ENCODE results near the gene FOXP1. TPM values are rescaled to one million over a fixed set of nuclear protein-coding genes. Genes with fewer than 3 reads are reported as not detected.

FOXP1 gene
- total RNA-seq, 1 donor from 2014 or later: 71.3 TPM

DNA sequence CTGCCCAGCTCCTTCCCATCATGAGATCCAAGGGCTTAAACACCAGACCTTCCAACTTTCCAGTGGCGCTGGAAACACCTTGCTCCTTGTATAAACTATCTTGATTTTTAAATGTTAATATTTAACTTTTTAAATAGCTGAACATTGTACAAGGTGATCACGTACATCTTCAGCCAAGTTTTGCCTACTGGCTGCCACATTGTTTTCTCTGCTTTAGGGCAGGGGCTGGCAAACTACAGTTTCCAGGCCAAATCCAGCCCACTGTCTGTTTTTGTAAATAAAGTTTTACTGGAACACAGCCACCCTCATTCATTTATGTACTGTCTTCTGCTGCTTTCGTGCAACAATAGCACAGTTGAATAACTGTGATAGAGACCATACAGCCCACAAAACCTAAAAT is 27.6 kb upstream of the FOXP1 start:
- Mint-ChIP-seq H3K36me3 (ENCODE audit: low read depth, unreplicated experiment) (no peaks in the 10 kb centered on the region), H3K27me3 (ENCODE audit: unreplicated experiment) (peaks cover 3% of the 10 kb centered on the region), H3K4me3 (ENCODE audit: unreplicated experiment) (no peak overlapping the region), H3K27ac (ENCODE audit: unreplicated experiment) (no peak overlapping the region), H3K4me1 (ENCODE audit: unreplicated experiment) (no peaks in the 10 kb centered on the region), H3K9me3 (ENCODE audit: unreplicated experiment) (no peaks in the 10 kb centered on the region)
- no peak for DNase-seq (ENCODE audit: low spot score)
- TF ChIP-seq, protein P1, sequence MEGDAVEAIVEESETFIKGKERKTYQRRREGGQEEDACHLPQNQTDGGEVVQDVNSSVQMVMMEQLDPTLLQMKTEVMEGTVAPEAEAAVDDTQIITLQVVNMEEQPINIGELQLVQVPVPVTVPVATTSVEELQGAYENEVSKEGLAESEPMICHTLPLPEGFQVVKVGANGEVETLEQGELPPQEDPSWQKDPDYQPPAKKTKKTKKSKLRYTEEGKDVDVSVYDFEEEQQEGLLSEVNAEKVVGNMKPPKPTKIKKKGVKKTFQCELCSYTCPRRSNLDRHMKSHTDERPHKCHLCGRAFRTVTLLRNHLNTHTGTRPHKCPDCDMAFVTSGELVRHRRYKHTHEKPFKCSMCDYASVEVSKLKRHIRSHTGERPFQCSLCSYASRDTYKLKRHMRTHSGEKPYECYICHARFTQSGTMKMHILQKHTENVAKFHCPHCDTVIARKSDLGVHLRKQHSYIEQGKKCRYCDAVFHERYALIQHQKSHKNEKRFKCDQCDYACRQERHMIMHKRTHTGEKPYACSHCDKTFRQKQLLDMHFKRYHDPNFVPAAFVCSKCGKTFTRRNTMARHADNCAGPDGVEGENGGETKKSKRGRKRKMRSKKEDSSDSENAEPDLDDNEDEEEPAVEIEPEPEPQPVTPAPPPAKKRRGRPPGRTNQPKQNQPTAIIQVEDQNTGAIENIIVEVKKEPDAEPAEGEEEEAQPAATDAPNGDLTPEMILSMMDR (IDR thresholded peaks at IDR 0.05; ENCODE audit: unreplicated experiment): no peak

DNA sequence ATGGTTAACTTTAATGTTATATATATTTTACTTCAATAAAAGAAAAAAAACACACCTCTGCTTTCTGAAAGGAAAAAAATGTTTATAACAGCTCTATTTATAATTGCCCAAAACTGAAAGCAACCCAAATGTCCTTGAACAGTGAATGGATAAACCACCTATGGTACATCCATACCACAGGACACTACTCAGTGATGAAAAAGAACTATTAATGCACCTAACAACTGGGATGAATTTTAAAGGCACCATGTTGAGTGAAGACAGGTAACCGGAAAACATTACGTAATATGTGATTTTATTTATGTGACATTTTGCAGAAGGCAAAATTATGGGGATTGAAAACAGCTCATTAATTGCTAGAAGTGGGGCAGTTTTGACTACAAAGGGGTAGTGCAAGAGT is 23.8 kb upstream of the FOXP1 start:
- DNase-seq (ENCODE audit: low spot score): no peak
- Mint-ChIP-seq H3K4me3 (ENCODE audit: unreplicated experiment) (no peak overlapping the region), H3K27ac (ENCODE audit: unreplicated experiment) (no peak overlapping the region), H3K9me3 (ENCODE audit: unreplicated experiment) (no peaks in the 10 kb centered on the region), H3K36me3 (ENCODE audit: low read depth, unreplicated experiment) (no peaks in the 10 kb centered on the region), H3K27me3 (ENCODE audit: unreplicated experiment) (peaks cover 3% of the 10 kb centered on the region), H3K4me1 (ENCODE audit: unreplicated experiment) (no peaks in the 10 kb centered on the region)
- TF ChIP-seq, protein P1 (IDR thresholded peaks at IDR 0.05; ENCODE audit: unreplicated experiment): no peak

DNA sequence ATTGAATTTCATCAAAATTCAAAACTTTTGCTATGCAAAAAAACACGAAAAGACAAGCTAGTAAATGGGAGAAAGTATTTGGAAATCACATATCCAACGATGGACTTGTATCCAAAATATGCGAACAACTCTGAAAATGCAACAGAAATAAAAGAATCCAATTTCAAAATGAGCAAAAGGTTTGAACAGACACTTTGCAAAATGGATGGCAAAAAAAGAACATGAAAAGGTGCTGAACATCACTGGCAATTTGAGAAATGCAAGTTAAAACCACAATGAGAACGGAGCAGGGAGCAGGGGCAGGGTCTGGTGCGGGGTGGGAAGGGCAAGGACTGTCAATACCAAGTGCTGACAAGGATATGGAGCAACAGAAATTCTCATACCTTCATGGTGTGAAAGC is 23.1 kb upstream of the FOXP1 start:
- Mint-ChIP-seq H3K27ac (ENCODE audit: unreplicated experiment) (no peak overlapping the region), H3K27me3 (ENCODE audit: unreplicated experiment) (peaks cover 3% of the 10 kb centered on the region), H3K4me1 (ENCODE audit: unreplicated experiment) (no peaks in the 10 kb centered on the region), H3K9me3 (ENCODE audit: unreplicated experiment) (no peaks in the 10 kb centered on the region), H3K4me3 (ENCODE audit: unreplicated experiment) (no peak overlapping the region), H3K36me3 (ENCODE audit: low read depth, unreplicated experiment) (no peaks in the 10 kb centered on the region)
- TF ChIP-seq, protein P1 (IDR thresholded peaks at IDR 0.05; ENCODE audit: unreplicated experiment): no peak
- no peak for DNase-seq (ENCODE audit: low spot score)

DNA sequence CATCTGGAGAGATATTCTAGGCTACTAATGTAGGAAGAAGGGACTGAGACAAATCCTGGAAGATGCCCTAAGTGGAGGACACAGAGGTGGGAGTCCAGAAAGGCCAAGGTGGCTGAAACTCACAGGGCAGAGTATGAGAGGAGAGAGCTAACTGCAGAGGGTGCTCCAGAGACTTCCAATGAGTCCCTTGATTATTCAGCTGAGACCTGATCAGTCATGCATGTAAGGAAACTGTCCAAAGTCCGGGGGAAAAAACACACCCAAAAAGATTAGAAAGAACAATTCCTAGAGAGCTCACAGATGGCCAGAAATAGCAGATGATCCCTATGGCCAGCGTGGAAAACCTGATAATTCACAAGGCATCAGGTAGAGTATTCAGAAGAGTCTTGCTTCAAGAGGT is 18.7 kb upstream of the FOXP1 start:
- DNase-seq (ENCODE audit: low spot score): no peak
- no peak overlapping the region for H3K27ac Mint-ChIP-seq (ENCODE audit: unreplicated experiment)
- H3K27me3 Mint-ChIP-seq (ENCODE audit: unreplicated experiment): no peaks in the 10 kb centered on the region
- H3K36me3 Mint-ChIP-seq (ENCODE audit: low read depth, unreplicated experiment): no peaks in the 10 kb centered on the region
- TF ChIP-seq, protein P1 (IDR thresholded peaks at IDR 0.05; ENCODE audit: unreplicated experiment): no peak
- H3K4me1 Mint-ChIP-seq (ENCODE audit: unreplicated experiment): no peaks in the 10 kb centered on the region
- no peak overlapping the region for H3K4me3 Mint-ChIP-seq (ENCODE audit: unreplicated experiment)
- H3K9me3 Mint-ChIP-seq (ENCODE audit: unreplicated experiment): no peaks in the 10 kb centered on the region

DNA sequence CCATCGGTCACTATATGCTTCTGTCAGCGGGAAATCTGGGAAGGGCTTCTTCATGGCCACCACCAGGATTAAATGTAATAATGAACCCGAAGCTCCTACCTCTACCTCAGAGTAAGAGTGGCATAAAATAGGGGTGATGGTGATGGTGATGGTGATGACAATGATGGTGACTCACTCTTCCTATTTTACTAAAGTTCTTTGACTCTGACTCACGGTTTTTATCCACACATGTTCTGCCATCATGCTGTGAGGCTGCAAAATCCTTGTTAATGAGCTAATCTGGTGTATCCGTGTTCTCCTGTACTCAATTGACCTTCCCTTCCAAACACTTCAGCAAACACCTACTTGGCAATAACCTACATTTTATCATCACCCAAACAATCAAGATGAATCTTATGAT is 18.3 kb upstream of the FOXP1 start:
- no peaks in the 10 kb centered on the region for H3K27me3 Mint-ChIP-seq (ENCODE audit: unreplicated experiment)
- H3K27ac Mint-ChIP-seq (ENCODE audit: unreplicated experiment): no peak overlapping the region
- H3K36me3 Mint-ChIP-seq (ENCODE audit: low read depth, unreplicated experiment): no peaks in the 10 kb centered on the region
- H3K4me1 Mint-ChIP-seq (ENCODE audit: unreplicated experiment): no peaks in the 10 kb centered on the region
- no peak for DNase-seq (ENCODE audit: low spot score)
- TF ChIP-seq, protein P1 (IDR thresholded peaks at IDR 0.05; ENCODE audit: unreplicated experiment): no peak
- H3K4me3 Mint-ChIP-seq (ENCODE audit: unreplicated experiment): no peak overlapping the region
- H3K9me3 Mint-ChIP-seq (ENCODE audit: unreplicated experiment): no peaks in the 10 kb centered on the region
